Trophoblast cell (in vitro differentiated cells and primary cell): ENCODE measurements around the gene FN3K.

Experiments
- DNase-seq, 2 donors: peaks; one replicate each; pipeline ENCODE4 v3.0.0-alpha.2; 2016
- H2AFZ ChIP-seq: 2 replicates; pipeline ENCODE4 v1.6.1; 2013; ENCODE audit warnings: low read length, moderate library complexity, mild to moderate bottlenecking; ENCODE audit not compliant: insufficient read depth, poor library complexity
- H2AK5ac ChIP-seq: 2 replicates; pipeline ENCODE4 v1.6.1; 2013; ENCODE audit warnings: mild to moderate bottlenecking, low read length
- H2BK120ac ChIP-seq: 2 replicates; pipeline ENCODE4 v1.6.1; 2013; ENCODE audit warnings: low read length, mild to moderate bottlenecking, moderate library complexity; ENCODE audit not compliant: insufficient read depth, poor library complexity
- H2BK12ac ChIP-seq: 2 replicates; pipeline ENCODE4 v1.6.1; 2013; ENCODE audit warnings: mild to moderate bottlenecking, low read length, moderate library complexity
- H2BK5ac ChIP-seq: 2 replicates; pipeline ENCODE4 v1.6.1; 2013; ENCODE audit warnings: low read length, low read depth, moderate library complexity, mild to moderate bottlenecking; ENCODE audit not compliant: poor library complexity
- H3K14ac ChIP-seq: 2 replicates; pipeline ENCODE4 v1.6.1; 2013; ENCODE audit warnings: mild to moderate bottlenecking, low read length
- H3K18ac ChIP-seq: 2 replicates; pipeline ENCODE4 v1.6.1; 2013; ENCODE audit warnings: mild to moderate bottlenecking, low read length
- H3K23ac ChIP-seq: 2 replicates; pipeline ENCODE4 v1.6.1; 2013; ENCODE audit warnings: low read length
- H3K27ac ChIP-seq: 2 replicates; pipeline ENCODE4 v1.5.1; 2013; ENCODE audit warnings: low read depth, mild to moderate bottlenecking, inconsistent platforms, low read length, moderate library complexity
- H3K27me3 ChIP-seq: 2 replicates; pipeline ENCODE4 v1.6.1; 2013; ENCODE audit warnings: inconsistent platforms, mild to moderate bottlenecking, low read length, moderate library complexity; ENCODE audit not compliant: insufficient read depth
- H3K36me3 ChIP-seq, 2 experiments: 1 replicate in 1 of 2; 2 replicates in 1 of 2; pipeline ENCODE4 v1.6.1; 2013; ENCODE audit warnings: low read length in 2 of 2, mild to moderate bottlenecking in 2 of 2, moderate library complexity in 1 of 2; ENCODE audit not compliant: insufficient read depth in 2 of 2, control insufficient read depth in 1 of 2
- H3K4ac ChIP-seq: 2 replicates; pipeline ENCODE4 v1.6.1; 2013; ENCODE audit warnings: low read depth, mild to moderate bottlenecking, low read length, moderate library complexity
- H3K4me1 ChIP-seq, 2 experiments: 1 replicate in 1 of 2; 2 replicates in 1 of 2; pipeline ENCODE4 v1.6.1; 2013; ENCODE audit warnings: low read length in 2 of 2, mild to moderate bottlenecking in 2 of 2, moderate library complexity in 1 of 2; ENCODE audit not compliant: insufficient read depth in 2 of 2, control insufficient read depth in 1 of 2
- H3K4me2 ChIP-seq: 2 replicates; pipeline ENCODE4 v1.6.1; 2013; ENCODE audit warnings: inconsistent platforms, mild to moderate bottlenecking, low read length, moderate library complexity
- H3K4me3 ChIP-seq: 2 replicates; pipeline ENCODE4 v1.5.1; 2013; ENCODE audit warnings: mild to moderate bottlenecking, low read depth, low read length, inconsistent platforms
- H3K79me1 ChIP-seq: one replicate; pipeline ENCODE4 v1.6.1; 2013; ENCODE audit warnings: low read length
- H3K79me2 ChIP-seq: 2 replicates; pipeline ENCODE4 v1.6.1; 2013; ENCODE audit warnings: low read length, mild to moderate bottlenecking; ENCODE audit not compliant: control insufficient read depth, insufficient read depth, poor library complexity
- H3K9ac ChIP-seq: 2 replicates; pipeline ENCODE4 v1.6.1; 2013; ENCODE audit warnings: mild to moderate bottlenecking, low read length
- H3K9me3 ChIP-seq: 2 replicates; pipeline ENCODE4 v1.6.1; 2013; ENCODE audit warnings: low read depth, mild to moderate bottlenecking, control low read depth, inconsistent platforms, low read length; ENCODE audit not compliant: insufficient read depth
- H4K12ac ChIP-seq: 2 replicates; pipeline ENCODE4 v1.6.1; 2013; ENCODE audit warnings: low read depth, mild to moderate bottlenecking, low read length, moderate library complexity
- H4K8ac ChIP-seq: 2 replicates; pipeline ENCODE4 v1.6.1; 2013; ENCODE audit warnings: low read depth, mild to moderate bottlenecking, low read length, moderate library complexity
- H4K91ac ChIP-seq: one replicate; pipeline ENCODE4 v1.6.1; 2013; ENCODE audit warnings: low read depth, mild to moderate bottlenecking, low read length, moderate library complexity
- WGBS: extraction: QIAGEN DNeasy Blood & Tissue Kit; methylation state at CpG from one replicate; pipeline ENCODE4 v1.1.7; 2013; ENCODE audit warnings: missing lambda C conversion rate; ENCODE audit not compliant: insufficient read length, insufficient coverage; ENCODE audit errors: extremely low coverage; 5-methylcytosine and 5-hydroxymethylcytosine counted together

The FN3K gene

DNA sequence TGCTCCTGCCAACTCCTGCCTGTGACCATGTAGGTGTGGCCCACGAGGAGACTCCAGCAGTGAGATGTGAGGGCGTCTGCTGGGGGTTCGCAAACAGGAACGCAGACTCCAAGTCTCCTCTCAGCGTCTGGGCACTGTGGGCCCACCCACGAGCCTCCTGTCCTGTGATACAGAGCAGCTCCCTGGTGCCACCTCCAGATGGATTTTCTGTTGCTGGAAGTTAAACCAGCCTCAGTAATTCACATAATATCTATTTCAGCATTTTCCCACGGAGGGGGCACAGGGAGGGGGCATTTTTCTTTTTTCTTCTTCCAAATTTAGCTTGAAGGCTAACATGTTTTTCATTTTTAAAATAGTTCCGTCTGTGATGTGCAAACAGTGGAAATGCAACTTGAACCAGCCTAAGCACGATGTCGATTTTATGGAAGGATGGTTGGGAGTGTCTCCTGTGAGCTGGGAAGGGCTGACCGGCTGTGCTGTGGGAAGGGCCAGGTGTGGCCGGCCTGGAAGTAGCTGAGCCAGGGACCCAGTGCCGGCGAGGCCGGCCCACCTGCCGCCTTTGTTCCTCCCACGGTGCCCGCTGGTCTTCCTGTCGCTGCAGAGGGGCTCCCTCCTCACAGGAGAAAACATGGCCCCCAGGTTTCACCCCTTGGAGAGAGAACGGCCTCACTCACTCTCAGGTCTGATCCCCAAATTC, 33.0 kb upstream of the FN3K start:
- no peak overlapping the region for H3K18ac ChIP-seq
- no peak overlapping the region for H4K8ac ChIP-seq
- no CpG with 5 or more reads among the region's 20 CpGs for WGBS
- no peak overlapping the region for H3K4me2 ChIP-seq
- no peak overlapping the region for H2BK120ac ChIP-seq
- no peak overlapping the region for H2AK5ac ChIP-seq
- no peak overlapping the region for H3K23ac ChIP-seq
- H4K91ac ChIP-seq = no peak overlapping the region
- DNase-seq = peak in 1 of 2 donors; percentile 26
- H3K36me3 ChIP-seq = no peaks in the 10 kb centered on the region
- no peak overlapping the region for H3K4me3 ChIP-seq
- no peak overlapping the region for H3K4ac ChIP-seq
- H3K79me2 ChIP-seq = no peaks in the 10 kb centered on the region
- H3K27me3 ChIP-seq = peaks cover 7% of the 10 kb centered on the region
- H3K27ac ChIP-seq = no peak overlapping the region
- H2AFZ ChIP-seq = no peak overlapping the region
- H2BK5ac ChIP-seq = no peak overlapping the region
- no peak overlapping the region for H2BK12ac ChIP-seq
- no peak overlapping the region for H3K14ac ChIP-seq
- no peak overlapping the region for H4K12ac ChIP-seq
- no peak overlapping the region for H3K9ac ChIP-seq
- H3K9me3 ChIP-seq = peaks cover 5% of the 10 kb centered on the region
- H3K4me1 ChIP-seq = peaks cover 7 to 11% of the 10 kb centered on the region in 2 experiments
- H3K79me1 ChIP-seq = no peaks in the 10 kb centered on the region

DNA sequence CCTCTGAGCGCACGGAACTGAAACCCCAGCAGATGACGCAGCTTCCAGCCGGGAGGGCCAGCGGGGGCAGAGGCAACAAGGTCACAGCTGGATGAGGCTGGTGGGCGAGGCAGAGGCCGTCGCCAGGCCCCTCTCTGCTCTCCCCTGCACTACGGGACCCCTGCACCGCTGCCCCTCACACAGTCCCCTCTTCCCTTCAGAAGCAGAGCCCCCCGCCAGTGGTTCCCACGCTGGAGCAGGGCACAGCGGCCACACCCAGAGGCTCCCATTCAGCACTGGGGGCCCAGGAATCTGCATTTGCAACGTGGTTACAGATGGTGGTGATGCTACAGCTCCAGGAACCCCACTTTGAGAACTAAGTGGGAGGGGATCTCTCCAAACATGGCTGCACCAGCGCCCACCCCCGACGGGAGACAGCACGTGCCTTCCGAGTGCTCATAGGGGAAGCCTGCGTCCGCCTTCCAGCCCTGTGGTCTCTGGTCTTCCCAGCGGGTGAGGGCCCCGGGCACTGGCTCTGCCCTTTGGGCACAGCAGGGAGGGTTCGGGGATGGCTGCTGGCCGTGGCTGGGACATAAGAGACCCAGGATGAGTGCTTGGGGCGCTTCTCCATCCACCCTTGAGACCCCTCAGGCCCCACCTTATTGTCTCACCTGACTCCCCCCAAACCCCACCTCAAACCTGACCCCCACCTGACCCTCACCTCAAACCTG, 32.2 kb upstream of the FN3K start:
- Histone ChIP-seq H2AK5ac (no peak overlapping the region), H3K9me3 (peaks cover 4% of the 10 kb centered on the region), H3K36me3 (no peaks in the 10 kb centered on the region), H3K9ac (no peak overlapping the region), H2BK12ac (no peak overlapping the region), H3K4ac (no peak overlapping the region), H3K4me1 (peaks cover 0 to 4% of the 10 kb centered on the region in 2 experiments), H3K27ac (no peak overlapping the region), H3K4me3 (no peak overlapping the region), H3K23ac (no peak overlapping the region), H4K91ac (no peak overlapping the region), H4K8ac (no peak overlapping the region), H4K12ac (no peak overlapping the region), H2AFZ (no peak overlapping the region), H3K79me1 (no peaks in the 10 kb centered on the region), H3K14ac (no peak overlapping the region), H3K4me2 (no peak overlapping the region), H2BK120ac (no peak overlapping the region), H3K18ac (no peak overlapping the region), H3K27me3 (no peaks in the 10 kb centered on the region), H2BK5ac (no peak overlapping the region), H3K79me2 (no peaks in the 10 kb centered on the region)
- no peak for DNase-seq
- no CpG with 5 or more reads among the region's 26 CpGs for WGBS

DNA sequence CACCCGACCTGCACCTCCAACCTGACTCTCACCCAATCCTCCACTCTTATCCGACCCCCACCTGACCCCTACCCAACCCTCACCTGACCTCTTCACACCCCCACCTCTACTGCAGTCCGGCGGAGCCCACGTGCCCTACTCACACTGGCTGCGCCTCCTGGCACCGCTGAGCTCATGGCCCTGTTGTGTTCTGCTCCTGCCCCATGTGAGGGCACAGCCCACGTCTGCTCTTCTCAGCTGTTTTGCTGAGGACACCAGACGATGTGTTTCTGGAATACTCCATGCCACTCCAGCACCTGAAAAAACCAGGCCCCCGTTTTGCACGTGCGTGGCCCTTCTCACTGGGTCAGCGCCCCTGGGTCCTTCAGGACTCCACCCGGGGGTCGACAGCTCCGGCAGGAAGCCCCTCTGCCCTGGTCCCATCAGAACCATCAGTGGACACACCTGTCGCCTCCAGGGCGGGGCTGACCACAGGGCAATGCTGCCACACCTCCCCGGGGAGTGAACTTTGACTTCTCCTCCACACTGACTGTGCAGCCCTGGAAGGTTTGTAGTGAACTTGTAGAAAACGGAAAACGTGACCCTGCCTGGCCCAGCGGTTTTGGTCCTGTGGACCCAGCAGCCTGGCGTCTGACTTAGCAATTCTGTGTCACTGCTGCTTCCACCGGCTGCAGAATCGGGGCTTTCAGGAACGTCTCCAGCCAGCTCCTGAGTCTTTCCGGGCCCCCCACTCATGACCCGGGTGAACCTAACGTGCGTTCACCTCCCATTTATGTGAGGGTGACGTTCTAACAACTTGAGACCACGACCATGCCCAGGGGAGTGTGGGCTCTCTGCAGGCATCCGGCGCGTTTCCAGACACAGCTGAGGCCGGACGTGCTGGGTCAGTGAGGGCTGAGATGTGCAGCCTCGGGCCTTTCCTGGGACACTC, 31.2 kb upstream of the FN3K start:
- no peaks in the 10 kb centered on the region for H3K27me3 ChIP-seq
- no peak overlapping the region for H2AFZ ChIP-seq
- no peak overlapping the region for H3K23ac ChIP-seq
- no peak overlapping the region for H4K91ac ChIP-seq
- H3K79me2 ChIP-seq = no peaks in the 10 kb centered on the region
- no peak overlapping the region for H2AK5ac ChIP-seq
- no peak overlapping the region for H3K4me3 ChIP-seq
- no peak overlapping the region for H3K18ac ChIP-seq
- no peak overlapping the region for H3K4me2 ChIP-seq
- peaks cover 0 to under 1% of the 10 kb centered on the region in 2 experiments for H3K4me1 ChIP-seq
- no peak overlapping the region for H2BK120ac ChIP-seq
- no peak overlapping the region for H3K4ac ChIP-seq
- no peak overlapping the region for H3K27ac ChIP-seq
- DNase-seq = no peak
- 100% methylated on average over 2 of the region's 38 CpGs for WGBS
- H4K12ac ChIP-seq = no peak overlapping the region
- no peak overlapping the region for H4K8ac ChIP-seq
- H3K79me1 ChIP-seq = no peaks in the 10 kb centered on the region
- H2BK12ac ChIP-seq = no peak overlapping the region
- H3K9ac ChIP-seq = no peak overlapping the region
- H3K36me3 ChIP-seq = no peaks in the 10 kb centered on the region
- no peak overlapping the region for H3K14ac ChIP-seq
- peaks cover under 1% of the 10 kb centered on the region for H3K9me3 ChIP-seq
- H2BK5ac ChIP-seq = no peak overlapping the region

DNA sequence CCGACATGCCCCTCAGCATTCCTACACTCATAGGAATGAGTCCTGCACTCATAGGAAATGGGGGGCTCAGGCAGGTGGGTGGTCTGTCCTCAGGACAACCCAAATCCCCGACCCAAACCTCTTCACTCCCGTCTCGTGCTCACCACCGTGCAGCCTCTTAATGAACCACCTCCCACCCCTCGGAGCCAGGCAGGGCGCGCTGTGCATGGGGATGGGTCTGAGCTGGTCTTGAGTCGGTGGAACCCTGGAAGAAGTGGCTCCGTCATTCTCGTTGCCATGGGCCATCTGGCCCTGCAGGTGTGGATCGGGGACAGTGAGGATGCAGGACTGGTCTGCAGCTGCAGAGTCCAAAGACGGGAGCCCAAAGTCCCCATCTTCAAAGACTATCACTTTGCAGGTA, 30.5 kb upstream of the FN3K start:
- Histone ChIP-seq H3K23ac (no peak overlapping the region), H3K9me3 (no peaks in the 10 kb centered on the region), H3K9ac (no peak overlapping the region), H2BK5ac (no peak overlapping the region), H2BK12ac (no peak overlapping the region), H3K4me3 (no peak overlapping the region), H3K18ac (no peak overlapping the region), H3K4me1 (no peaks in the 10 kb centered on the region), H3K36me3 (no peaks in the 10 kb centered on the region), H2AFZ (no peak overlapping the region), H3K27me3 (no peaks in the 10 kb centered on the region), H3K14ac (no peak overlapping the region), H3K79me2 (no peaks in the 10 kb centered on the region), H4K8ac (no peak overlapping the region), H4K12ac (no peak overlapping the region), H3K27ac (no peak overlapping the region), H3K4me2 (no peak overlapping the region), H2BK120ac (no peak overlapping the region), H2AK5ac (no peak overlapping the region), H3K4ac (no peak overlapping the region), H3K79me1 (no peaks in the 10 kb centered on the region), H4K91ac (no peak overlapping the region)
- DNase-seq = no peak
- WGBS = no CpG with 5 or more reads among the region's 13 CpGs
